Lower leg skin (tissue), 3 donors: ENCODE data around the gene CCND2.

ENCODE experiments used
- POLR2A ChIP-seq, 2 donors: fragments of 450-650 bp; IDR thresholded peaks; one replicate each; pipeline ENCODE4 v1.6.1; 2016 to 2017; ENCODE audit warnings: antibody characterized with exemption in 2 of 2, mild to moderate bottlenecking in 1 of 2, moderate library complexity in 1 of 2
- TF ChIP-seq, protein P1 (sequence below), 3 donors: fragments of 450-650 bp; IDR thresholded peaks; one replicate each; pipeline ENCODE4 v1.5.1; 2016; ENCODE audit warnings: antibody characterized with exemption in 3 of 3, mild to moderate bottlenecking in 3 of 3, moderate library complexity in 2 of 3

DNA sequence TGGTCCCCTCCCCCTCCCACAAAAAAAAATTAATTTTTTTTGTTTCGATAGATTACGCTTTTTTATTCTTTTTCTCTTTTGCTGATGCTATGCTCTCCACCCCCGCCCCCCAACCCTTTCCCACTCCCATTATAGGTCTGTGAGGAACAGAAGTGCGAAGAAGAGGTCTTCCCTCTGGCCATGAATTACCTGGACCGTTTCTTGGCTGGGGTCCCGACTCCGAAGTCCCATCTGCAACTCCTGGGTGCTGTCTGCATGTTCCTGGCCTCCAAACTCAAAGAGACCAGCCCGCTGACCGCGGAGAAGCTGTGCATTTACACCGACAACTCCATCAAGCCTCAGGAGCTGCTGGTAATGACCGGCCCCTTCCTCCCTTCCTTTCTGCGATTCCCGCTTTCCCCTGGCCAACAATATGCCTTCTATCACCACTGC lies 2.3 kb downstream of the CCND2 start:
- TF ChIP-seq, protein P1, sequence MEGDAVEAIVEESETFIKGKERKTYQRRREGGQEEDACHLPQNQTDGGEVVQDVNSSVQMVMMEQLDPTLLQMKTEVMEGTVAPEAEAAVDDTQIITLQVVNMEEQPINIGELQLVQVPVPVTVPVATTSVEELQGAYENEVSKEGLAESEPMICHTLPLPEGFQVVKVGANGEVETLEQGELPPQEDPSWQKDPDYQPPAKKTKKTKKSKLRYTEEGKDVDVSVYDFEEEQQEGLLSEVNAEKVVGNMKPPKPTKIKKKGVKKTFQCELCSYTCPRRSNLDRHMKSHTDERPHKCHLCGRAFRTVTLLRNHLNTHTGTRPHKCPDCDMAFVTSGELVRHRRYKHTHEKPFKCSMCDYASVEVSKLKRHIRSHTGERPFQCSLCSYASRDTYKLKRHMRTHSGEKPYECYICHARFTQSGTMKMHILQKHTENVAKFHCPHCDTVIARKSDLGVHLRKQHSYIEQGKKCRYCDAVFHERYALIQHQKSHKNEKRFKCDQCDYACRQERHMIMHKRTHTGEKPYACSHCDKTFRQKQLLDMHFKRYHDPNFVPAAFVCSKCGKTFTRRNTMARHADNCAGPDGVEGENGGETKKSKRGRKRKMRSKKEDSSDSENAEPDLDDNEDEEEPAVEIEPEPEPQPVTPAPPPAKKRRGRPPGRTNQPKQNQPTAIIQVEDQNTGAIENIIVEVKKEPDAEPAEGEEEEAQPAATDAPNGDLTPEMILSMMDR (IDR thresholded peaks at IDR 0.05): no peak
- TF ChIP-seq POLR2A (IDR thresholded peaks at IDR 0.05): no peak
